Panc1 (cell line): ENCODE results near the gene DYNC1LI2.
"Not testable (repeated sequence)": the region's sequence is repeated elsewhere in the genome, so short reads cannot be mapped to it uniquely, and the experiment has no call there.

Experiments used
- CTCF ChIP-seq: fragments of 450-650 bp; IDR thresholded peaks from 2 replicates; pipeline ENCODE4 v1.5.1; 2017; ENCODE audit warnings: mild to moderate bottlenecking
- POLR2AphosphoS5 ChIP-seq: IDR thresholded peaks from 2 replicates; pipeline ENCODE4 v1.6.1; 2012; ENCODE audit warnings: mild to moderate bottlenecking, low read depth, low read length, moderate library complexity
- REST ChIP-seq, 2 experiments: IDR thresholded peaks; 2 replicates each; pipeline ENCODE4 v1.6.1; 2011 to 2012; ENCODE audit warnings: low read depth in 2 of 2, control low read depth in 1 of 2, low read length in 1 of 2, mild to moderate bottlenecking in 1 of 2, moderate library complexity in 1 of 2; ENCODE audit not compliant: insufficient read depth in 1 of 2
- TCF7L2 ChIP-seq: IDR thresholded peaks from 2 replicates; pipeline ENCODE4 v1.6.1; 2011; ENCODE audit warnings: mild to moderate bottlenecking, low read depth, low read length, inconsistent platforms

GRCh38 chr16:66793984-66794383 is 42.6 kb upstream of the DYNC1LI2 start:
- not testable (repeated sequence) for TF ChIP-seq CTCF; POLR2AphosphoS5; TCF7L2; REST (IDR thresholded peaks at IDR 0.05; ENCODE audit: insufficient read depth in 1 of 2, low read depth in 2 of 2, low read length in 1 of 2)
